OCI-M2 (cell line): ENCODE data around the gene CHRNG.

Experiments used
- DNase-seq: peaks from one replicate; lab custom pipeline; 2025; ENCODE audit not compliant: unreplicated experiment; lab: John Stamatoyannopoulos, UW

CHRNG gene

GRCh38 chr2:232505856-232506255 is 33.6 kb upstream of the CHRNG start:
- DNase-seq: no peak

GRCh38 chr2:232506709-232507108 is 32.8 kb upstream of the CHRNG start:
- no peak for DNase-seq

- DNase-seq: no peak
These were observed 31.2 kb upstream of the CHRNG start for GRCh38 chr2:232508251-232508650.

GRCh38 chr2:232511336-232511890 is 28.1 kb upstream of the CHRNG start:
- no peak for DNase-seq

- DNase-seq: no peak
These were observed 26.9 kb upstream of the CHRNG start for GRCh38 chr2:232512602-232513001.

- no peak for DNase-seq
These were observed 26.1 kb upstream of the CHRNG start for GRCh38 chr2:232513353-232513752.

- DNase-seq: no peak
These were observed 23.9 kb upstream of the CHRNG start for GRCh38 chr2:232515639-232516038.

GRCh38 chr2:232516551-232516950 is 22.9 kb upstream of the CHRNG start:
- no peak for DNase-seq

GRCh38 chr2:232518844-232519243 is 20.6 kb upstream of the CHRNG start:
- DNase-seq: no peak

- DNase-seq: no peak
These were observed 19.7 kb upstream of the CHRNG start, which contains the start of gene PRSS56 for GRCh38 chr2:232519581-232520438. TSS of gene PRSS56 (plus strand) at chr2:232520388. CDS start at chr2:232520599, 211 bp downstream.

- no peak for DNase-seq
These were observed 19.0 kb upstream of the CHRNG start for GRCh38 chr2:232520489-232520888.

- no peak for DNase-seq
These were observed 18.4 kb upstream of the CHRNG start for GRCh38 chr2:232521098-232521497.

GRCh38 chr2:232521959-232522622 is 17.4 kb upstream of the CHRNG start:
- DNase-seq: no peak

- no peak for DNase-seq
These were observed 16.7 kb upstream of the CHRNG start for GRCh38 chr2:232522623-232523401.

- DNase-seq: no peak
These were observed 16.1 kb upstream of the CHRNG start for GRCh38 chr2:232523402-232523681.

- DNase-seq: no peak
These were observed 15.6 kb upstream of the CHRNG start for GRCh38 chr2:232523682-232524597.

GRCh38 chr2:232524771-232525170 is 14.7 kb upstream of the CHRNG start:
- DNase-seq: no peak

GRCh38 chr2:232525199-232525598 is 14.3 kb upstream of the CHRNG start:
- DNase-seq: no peak

GRCh38 chr2:232525791-232526371 is 13.6 kb upstream of the CHRNG start, which contains the start of gene CHRND:
TSS of gene CHRND (plus strand) at chr2:232526160. CDS start at chr2:232526216, 56 bp downstream.
- no peak for DNase-seq

GRCh38 chr2:232526372-232526941 is 13.0 kb upstream of the CHRNG start:
- no peak for DNase-seq
